ACC112 (cell line): Measurements from ENCODE around the gene CD200.
"Not testable (repeated sequence)": the region's sequence is repeated elsewhere in the genome, so short reads cannot be mapped to it uniquely, and the experiment has no call there.

Experiments used
- H2AFZ ChIP-seq: fragments of 200-600 bp; sonication (generic); one replicate; pipeline ENCODE4 v1.6.0; 2017; ENCODE audit warnings: antibody characterized with exemption, low read length; ENCODE audit not compliant: unreplicated experiment
- H3K27ac ChIP-seq: fragments of 200-600 bp; sonication (generic); 2 replicates; pipeline ENCODE4 v1.5.1; 2014; ENCODE audit warnings: low read depth, mild to moderate bottlenecking, antibody characterized with exemption, low read length, moderate library complexity
- H3K27me3 ChIP-seq: fragments of 200-600 bp; sonication (generic); 2 replicates; pipeline ENCODE4 v1.6.1; 2014; ENCODE audit warnings: mild to moderate bottlenecking, antibody characterized with exemption, low read length, moderate library complexity, mixed read lengths; ENCODE audit not compliant: insufficient read depth
- H3K36me3 ChIP-seq: fragments of 200-600 bp; sonication (generic); 2 replicates; pipeline ENCODE4 v1.6.1; 2016; ENCODE audit warnings: mild to moderate bottlenecking, antibody characterized with exemption, low read length, moderate library complexity, mixed read lengths; ENCODE audit not compliant: insufficient read depth
- H3K4me1 ChIP-seq: fragments of 200-600 bp; sonication (generic); one replicate; pipeline ENCODE4 v1.6.1; 2016; ENCODE audit warnings: low read length, mixed read lengths; ENCODE audit not compliant: insufficient read depth, unreplicated experiment, control insufficient read depth
- H3K4me3 ChIP-seq: fragments of 200-600 bp; sonication (generic); 2 replicates; pipeline ENCODE4 v1.5.1; 2014; ENCODE audit warnings: mild to moderate bottlenecking, low read depth, low read length
- H3K79me2 ChIP-seq: fragments of 200-600 bp; sonication (generic); one replicate; pipeline ENCODE4 v1.6.0; 2016; ENCODE audit warnings: low read length; ENCODE audit not compliant: control insufficient read depth, unreplicated experiment, insufficient read depth

Gene CD200

DNA sequence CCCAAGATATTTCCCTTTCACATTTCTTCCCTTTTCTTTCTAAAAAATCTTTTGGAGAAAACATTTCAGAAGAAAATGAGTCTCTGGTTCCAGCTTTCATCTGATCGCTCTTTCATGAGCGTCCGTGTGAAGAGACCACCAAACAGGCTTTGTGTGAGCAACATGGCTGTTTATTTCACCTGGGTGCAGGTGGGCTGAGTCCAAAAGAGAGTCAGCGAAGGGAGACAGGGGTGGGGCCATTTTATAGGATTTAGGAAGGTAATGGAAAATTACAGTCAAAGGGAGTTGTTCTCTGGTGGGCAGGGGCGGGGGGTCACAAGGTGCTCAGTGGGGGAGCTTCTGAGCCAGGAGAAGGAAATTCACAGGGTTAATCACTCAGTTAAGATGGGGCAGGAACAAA is 67.4 kb downstream of the CD200 start:
- not testable (repeated sequence) for H3K4me3 ChIP-seq, H2AFZ ChIP-seq, H3K27ac ChIP-seq, H3K79me2 ChIP-seq, H3K36me3 ChIP-seq, H3K4me1 ChIP-seq, H3K27me3 ChIP-seq

DNA sequence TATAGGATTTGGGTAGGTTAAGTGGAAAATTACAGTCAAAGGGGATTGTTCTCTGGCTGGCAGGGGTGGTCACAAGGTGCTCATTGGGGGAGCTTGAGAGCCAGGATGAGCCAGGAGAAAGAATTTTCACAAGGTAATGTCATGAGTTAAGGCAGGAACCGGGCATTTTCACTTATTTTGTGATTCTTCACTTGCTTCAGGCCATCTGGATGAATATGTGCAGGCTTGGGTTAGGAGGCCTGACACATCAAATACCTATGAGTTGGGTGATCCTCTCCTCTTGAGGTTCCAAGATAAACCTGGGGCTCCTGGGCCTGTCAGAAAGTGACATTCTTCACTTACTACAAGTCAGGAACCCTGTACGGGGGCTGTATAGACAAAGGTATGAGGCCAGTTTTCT is 68.7 kb downstream of the CD200 start:
- no peaks in the 10 kb centered on the region for H3K4me1 ChIP-seq
- H3K27me3 ChIP-seq = no peaks in the 10 kb centered on the region
- H3K36me3 ChIP-seq = no peaks in the 10 kb centered on the region
- no peaks in the 10 kb centered on the region for H3K79me2 ChIP-seq
- H2AFZ ChIP-seq = no peak overlapping the region
- no peak overlapping the region for H3K27ac ChIP-seq
- no peak overlapping the region for H3K4me3 ChIP-seq

DNA sequence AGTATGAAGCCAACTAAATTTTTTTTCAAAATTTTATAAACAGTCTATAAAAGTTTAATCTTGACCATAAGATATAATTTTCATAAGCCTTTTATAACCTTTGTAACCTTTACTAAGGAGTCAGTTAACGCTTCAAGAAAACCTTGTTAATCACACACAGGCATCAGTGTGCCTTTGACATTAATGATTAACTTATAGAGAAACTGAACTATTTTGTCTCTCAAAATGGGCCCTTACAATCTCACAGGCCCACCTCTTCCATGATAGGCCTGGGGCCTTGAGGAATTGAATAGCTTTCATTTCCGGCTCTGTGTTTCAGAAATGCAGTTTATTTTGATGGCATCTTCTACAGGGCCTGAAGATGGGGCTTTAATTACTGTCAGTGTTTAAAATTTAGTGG is 70.1 kb downstream of the CD200 start:
- Histone ChIP-seq H3K27ac (no peak overlapping the region), H3K27me3 (no peaks in the 10 kb centered on the region), H3K79me2 (no peaks in the 10 kb centered on the region), H3K4me3 (no peak overlapping the region), H3K4me1 (no peaks in the 10 kb centered on the region), H3K36me3 (no peaks in the 10 kb centered on the region), H2AFZ (no peak overlapping the region)

DNA sequence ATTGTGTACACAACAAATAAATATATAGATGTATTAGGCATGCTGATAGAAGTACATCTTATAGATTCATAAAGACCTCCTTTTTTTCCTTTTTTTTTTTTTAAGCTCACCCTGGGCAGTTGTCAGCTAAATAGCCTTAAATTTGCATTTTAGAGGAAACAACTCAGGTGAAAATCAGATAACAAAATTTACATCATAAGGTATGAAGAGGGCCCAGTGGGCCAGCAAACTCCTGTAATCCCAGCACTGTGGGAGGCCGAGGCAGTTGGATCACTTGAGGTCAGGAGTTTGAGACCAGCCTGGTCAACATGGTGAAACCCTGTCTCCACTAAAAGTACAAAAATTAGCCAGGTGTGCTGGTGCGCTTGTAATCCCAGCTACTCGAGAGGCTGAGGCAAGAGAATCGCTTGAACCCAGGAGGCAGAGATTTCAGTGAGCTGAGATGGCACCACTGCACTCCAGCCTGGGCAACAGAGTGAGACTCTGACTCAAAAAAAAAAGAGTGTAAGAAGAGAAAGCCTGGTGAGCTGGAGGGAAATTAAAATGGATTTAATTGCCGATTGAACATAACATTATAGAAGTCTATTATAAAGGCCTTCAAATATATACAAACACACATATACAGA is 72.1 kb downstream of the CD200 start:
- H3K27ac ChIP-seq, H3K4me1 ChIP-seq, H2AFZ ChIP-seq, H3K27me3 ChIP-seq, H3K36me3 ChIP-seq, H3K79me2 ChIP-seq, H3K4me3 ChIP-seq: not testable (repeated sequence)

DNA sequence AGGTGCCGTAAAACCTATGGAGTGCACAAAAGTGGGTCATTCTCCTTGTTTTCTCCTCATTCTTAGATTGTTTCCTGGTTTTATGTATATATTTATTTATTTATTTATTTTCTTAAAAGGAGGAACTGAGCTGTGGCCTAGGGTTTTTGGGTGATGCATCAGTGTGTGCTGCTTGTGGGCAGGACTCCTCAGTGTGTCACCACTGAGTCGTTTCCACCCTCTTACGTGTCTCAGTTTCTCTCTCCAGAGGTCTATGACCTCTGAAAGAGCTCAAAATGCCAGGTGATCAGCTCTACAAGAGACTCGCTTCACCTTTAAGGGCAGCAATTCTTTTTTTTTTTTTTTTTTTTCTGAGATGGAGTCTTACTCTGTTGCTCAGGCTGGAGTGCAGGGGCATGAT is 72.9 kb downstream of the CD200 start:
- H3K4me1 ChIP-seq = no peaks in the 10 kb centered on the region
- H3K27ac ChIP-seq = no peak overlapping the region
- H3K27me3 ChIP-seq = no peaks in the 10 kb centered on the region
- H2AFZ ChIP-seq = peak overlapping the region; percentile 38
- no peaks in the 10 kb centered on the region for H3K79me2 ChIP-seq
- H3K4me3 ChIP-seq = no peak overlapping the region
- no peaks in the 10 kb centered on the region for H3K36me3 ChIP-seq

DNA sequence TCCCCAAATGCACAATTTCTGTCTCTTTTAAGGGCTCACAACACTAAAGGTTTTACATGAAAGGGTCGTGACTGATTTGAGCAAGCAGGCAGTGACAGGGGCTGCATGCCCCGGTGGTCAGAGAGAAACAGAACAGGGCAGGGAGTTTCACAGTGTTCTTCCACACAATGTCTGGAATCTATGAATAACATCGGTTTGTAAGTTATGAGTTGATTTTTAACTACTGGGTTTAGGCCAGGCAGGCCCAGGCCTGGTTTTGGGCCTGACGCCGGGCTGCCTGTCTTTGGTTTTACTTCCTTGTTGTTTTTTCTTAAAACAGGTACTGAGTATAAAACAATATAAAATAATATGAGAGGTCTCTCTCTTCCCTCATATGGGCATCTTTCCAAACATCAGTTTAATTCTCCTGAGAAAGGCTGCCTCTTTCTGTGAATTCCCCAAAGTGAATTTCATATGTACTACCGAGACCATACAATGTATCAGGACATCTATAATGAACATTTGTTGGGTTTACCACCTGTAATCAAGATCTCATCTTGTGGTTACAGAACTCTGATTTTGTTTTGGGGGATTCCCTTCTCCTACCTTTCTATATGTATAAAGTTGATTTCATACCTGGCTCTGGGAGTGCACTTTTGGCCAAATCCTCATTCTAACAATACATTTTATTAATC is 74.4 kb downstream of the CD200 start:
- Histone ChIP-seq H3K4me1 (no peaks in the 10 kb centered on the region), H3K36me3 (no peaks in the 10 kb centered on the region), H2AFZ (no peak overlapping the region), H3K4me3 (no peak overlapping the region), H3K79me2 (no peaks in the 10 kb centered on the region), H3K27ac (no peak overlapping the region), H3K27me3 (no peaks in the 10 kb centered on the region)

DNA sequence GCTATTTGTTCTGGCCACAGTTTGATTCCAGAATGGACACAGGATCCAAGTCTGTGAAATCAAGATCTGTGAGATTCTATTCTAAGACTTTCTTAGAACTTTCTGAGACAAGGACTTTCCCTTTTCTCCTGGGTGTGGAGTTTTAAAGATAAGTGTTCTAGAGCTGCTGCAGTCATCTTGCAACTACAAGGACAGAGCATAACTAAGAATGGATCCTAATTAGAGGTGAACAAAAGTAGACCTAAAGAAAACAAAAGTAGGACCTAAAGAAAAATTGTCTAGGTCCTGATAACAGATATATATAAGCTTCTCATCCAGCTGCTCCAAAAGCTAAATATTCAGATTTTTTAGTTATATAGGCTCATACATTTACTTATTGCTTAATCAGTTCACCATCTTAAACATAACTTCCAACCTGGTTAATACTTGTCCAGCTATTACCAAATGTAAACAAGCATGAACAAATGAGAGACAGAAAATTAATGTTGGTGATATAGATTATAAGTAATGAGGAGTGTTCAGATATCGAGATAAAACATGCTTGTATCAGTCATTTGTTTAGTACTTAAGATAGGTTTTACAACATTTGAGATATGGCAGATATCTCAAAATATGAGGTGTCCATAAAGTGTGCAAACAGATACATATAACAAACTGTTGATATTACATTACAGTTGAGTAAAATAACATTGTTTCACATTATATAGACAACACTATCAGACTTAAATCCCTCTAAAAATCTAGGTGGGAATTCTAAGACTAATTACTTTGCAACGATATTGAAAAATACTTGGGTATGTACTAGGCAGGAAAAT is 75.1 kb downstream of the CD200 start:
- no peaks in the 10 kb centered on the region for H3K27me3 ChIP-seq
- no peaks in the 10 kb centered on the region for H3K79me2 ChIP-seq
- no peaks in the 10 kb centered on the region for H3K36me3 ChIP-seq
- H3K4me1 ChIP-seq = no peaks in the 10 kb centered on the region
- H3K27ac ChIP-seq = no peak overlapping the region
- H3K4me3 ChIP-seq = no peak overlapping the region
- no peak overlapping the region for H2AFZ ChIP-seq

DNA sequence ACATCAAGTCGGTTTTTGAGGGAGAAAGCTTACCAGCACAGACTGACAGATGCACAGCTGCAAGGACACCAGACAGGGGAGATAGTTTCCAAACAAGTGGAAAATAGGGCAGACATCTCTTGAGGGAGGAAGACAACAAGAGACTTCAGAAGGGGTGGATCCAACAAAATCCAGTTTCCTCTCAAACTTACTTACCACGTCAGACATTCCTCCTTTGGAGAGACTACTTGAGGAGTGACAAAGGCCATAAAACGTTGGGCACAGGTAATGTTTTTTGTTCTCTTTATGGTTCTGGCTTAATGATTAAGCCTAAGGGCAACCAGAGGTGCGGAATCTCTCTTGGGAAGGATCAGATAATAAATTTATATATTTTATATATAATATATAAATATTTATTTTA is 76.1 kb downstream of the CD200 start:
- H3K36me3 ChIP-seq = no peaks in the 10 kb centered on the region
- no peaks in the 10 kb centered on the region for H3K27me3 ChIP-seq
- no peaks in the 10 kb centered on the region for H3K4me1 ChIP-seq
- H2AFZ ChIP-seq = no peak overlapping the region
- no peak overlapping the region for H3K4me3 ChIP-seq
- no peaks in the 10 kb centered on the region for H3K79me2 ChIP-seq
- no peak overlapping the region for H3K27ac ChIP-seq

DNA sequence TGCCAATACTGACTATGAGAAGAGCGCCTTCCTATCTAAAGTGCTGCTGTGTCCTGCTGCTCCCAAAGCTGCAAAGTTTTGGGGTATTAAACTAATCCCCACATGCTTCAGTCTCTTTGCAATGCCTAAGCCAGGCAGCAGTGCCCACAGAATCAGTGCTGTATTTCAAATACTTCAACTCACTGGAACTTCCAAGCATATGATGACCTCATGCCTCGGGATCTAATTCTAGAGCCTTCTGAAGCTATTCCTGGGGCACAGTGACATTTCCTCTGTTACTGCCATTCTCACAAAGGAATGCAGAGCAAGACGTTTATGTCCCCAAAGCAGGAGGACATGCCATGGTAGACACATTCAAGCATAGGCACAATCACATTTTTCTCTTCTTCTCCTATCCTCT is 78.5 kb downstream of the CD200 start:
- Histone ChIP-seq H3K4me1 (no peaks in the 10 kb centered on the region), H3K36me3 (no peaks in the 10 kb centered on the region), H2AFZ (no peak overlapping the region), H3K27ac (no peak overlapping the region), H3K27me3 (no peaks in the 10 kb centered on the region), H3K4me3 (no peak overlapping the region), H3K79me2 (no peaks in the 10 kb centered on the region)
